ENCODE measurements around the gene NR6A1. TPM values are rescaled to one million over a fixed set of nuclear protein-coding genes. Genes with fewer than 3 reads are reported as not detected.

Gene NR6A1
- total RNA-seq, 1 experiment from 2014 or later, result 164 TPM

DNA sequence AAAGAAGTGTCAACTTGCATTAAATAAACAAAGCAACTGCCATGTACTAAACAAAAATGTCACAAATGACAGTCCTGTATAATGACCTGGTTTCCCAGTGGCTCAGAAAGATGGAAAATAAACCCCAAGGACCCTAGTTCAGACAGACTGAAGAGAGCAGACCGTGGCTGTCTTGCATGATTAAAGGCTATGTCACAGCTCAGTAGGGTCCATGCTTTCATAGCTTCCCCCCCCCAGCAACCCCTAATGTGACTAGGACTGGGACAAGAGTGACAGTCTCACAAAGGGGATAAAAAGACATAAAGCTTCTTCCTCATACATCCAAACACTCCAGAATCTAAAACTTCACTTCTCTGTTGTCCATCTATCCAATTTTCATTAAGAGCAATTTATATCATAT lies 113.6 kb downstream of the NR6A1 start:
- CTCF ChIA-PET, result no interaction called here
- H3K27ac Mint-ChIP-seq, result no peak overlapping the region; the same call in 1 of the 2 replicates

More for the DNA sequence above, 113.6 kb downstream of the NR6A1 start:
- ATAC-seq, result no peak
- no peak overlapping the region for H3K4me3 Mint-ChIP-seq
- DNase-seq (ENCODE audit: low spot score), result no peak
- POLR2A ChIA-PET, result no interaction called here
- H3K4me1 Mint-ChIP-seq, result peaks cover 50% of the 10 kb centered on the region
- H3K36me3 Mint-ChIP-seq, result no peaks in the 10 kb centered on the region
- TF ChIP-seq ZNF416 (CRISPR knock-in tag; IDR thresholded peaks at IDR 0.05) (no peak), NR3C1 (CRISPR knock-in tag; conservative IDR thresholded peaks at IDR 0.05; ENCODE audit: low read depth) (no peak), ZBTB21 (CRISPR knock-in tag; IDR thresholded peaks at IDR 0.05; ENCODE audit: borderline replicate concordance) (no peak), NFE2L1 (CRISPR knock-in tag; IDR thresholded peaks at IDR 0.05) (no peak), PRRX2 (CRISPR knock-in tag; IDR thresholded peaks at IDR 0.05) (no peak), ZNF121 (CRISPR knock-in tag; IDR thresholded peaks at IDR 0.05) (no peak), TP53 (CRISPR knock-in tag; IDR thresholded peaks at IDR 0.05) (no peak)
- TF ChIP-seq, protein P1, sequence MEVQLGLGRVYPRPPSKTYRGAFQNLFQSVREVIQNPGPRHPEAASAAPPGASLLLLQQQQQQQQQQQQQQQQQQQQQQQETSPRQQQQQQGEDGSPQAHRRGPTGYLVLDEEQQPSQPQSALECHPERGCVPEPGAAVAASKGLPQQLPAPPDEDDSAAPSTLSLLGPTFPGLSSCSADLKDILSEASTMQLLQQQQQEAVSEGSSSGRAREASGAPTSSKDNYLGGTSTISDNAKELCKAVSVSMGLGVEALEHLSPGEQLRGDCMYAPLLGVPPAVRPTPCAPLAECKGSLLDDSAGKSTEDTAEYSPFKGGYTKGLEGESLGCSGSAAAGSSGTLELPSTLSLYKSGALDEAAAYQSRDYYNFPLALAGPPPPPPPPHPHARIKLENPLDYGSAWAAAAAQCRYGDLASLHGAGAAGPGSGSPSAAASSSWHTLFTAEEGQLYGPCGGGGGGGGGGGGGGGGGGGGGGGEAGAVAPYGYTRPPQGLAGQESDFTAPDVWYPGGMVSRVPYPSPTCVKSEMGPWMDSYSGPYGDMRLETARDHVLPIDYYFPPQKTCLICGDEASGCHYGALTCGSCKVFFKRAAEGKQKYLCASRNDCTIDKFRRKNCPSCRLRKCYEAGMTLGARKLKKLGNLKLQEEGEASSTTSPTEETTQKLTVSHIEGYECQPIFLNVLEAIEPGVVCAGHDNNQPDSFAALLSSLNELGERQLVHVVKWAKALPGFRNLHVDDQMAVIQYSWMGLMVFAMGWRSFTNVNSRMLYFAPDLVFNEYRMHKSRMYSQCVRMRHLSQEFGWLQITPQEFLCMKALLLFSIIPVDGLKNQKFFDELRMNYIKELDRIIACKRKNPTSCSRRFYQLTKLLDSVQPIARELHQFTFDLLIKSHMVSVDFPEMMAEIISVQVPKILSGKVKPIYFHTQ (CRISPR knock-in tag; IDR thresholded peaks at IDR 0.05), result no peak
- TF ChIP-seq, protein P2, sequence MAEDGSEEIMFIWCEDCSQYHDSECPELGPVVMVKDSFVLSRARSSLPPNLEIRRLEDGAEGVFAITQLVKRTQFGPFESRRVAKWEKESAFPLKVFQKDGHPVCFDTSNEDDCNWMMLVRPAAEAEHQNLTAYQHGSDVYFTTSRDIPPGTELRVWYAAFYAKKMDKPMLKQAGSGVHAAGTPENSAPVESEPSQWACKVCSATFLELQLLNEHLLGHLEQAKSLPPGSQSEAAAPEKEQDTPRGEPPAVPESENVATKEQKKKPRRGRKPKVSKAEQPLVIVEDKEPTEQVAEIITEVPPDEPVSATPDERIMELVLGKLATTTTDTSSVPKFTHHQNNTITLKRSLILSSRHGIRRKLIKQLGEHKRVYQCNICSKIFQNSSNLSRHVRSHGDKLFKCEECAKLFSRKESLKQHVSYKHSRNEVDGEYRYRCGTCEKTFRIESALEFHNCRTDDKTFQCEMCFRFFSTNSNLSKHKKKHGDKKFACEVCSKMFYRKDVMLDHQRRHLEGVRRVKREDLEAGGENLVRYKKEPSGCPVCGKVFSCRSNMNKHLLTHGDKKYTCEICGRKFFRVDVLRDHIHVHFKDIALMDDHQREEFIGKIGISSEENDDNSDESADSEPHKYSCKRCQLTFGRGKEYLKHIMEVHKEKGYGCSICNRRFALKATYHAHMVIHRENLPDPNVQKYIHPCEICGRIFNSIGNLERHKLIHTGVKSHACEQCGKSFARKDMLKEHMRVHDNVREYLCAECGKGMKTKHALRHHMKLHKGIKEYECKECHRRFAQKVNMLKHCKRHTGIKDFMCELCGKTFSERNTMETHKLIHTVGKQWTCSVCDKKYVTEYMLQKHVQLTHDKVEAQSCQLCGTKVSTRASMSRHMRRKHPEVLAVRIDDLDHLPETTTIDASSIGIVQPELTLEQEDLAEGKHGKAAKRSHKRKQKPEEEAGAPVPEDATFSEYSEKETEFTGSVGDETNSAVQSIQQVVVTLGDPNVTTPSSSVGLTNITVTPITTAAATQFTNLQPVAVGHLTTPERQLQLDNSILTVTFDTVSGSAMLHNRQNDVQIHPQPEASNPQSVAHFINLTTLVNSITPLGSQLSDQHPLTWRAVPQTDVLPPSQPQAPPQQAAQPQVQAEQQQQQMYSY (CRISPR knock-in tag; IDR thresholded peaks at IDR 0.05), result no peak
- TF ChIP-seq, protein P3, sequence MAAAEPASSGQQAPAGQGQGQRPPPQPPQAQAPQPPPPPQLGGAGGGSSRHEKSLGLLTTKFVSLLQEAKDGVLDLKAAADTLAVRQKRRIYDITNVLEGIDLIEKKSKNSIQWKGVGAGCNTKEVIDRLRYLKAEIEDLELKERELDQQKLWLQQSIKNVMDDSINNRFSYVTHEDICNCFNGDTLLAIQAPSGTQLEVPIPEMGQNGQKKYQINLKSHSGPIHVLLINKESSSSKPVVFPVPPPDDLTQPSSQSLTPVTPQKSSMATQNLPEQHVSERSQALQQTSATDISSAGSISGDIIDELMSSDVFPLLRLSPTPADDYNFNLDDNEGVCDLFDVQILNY (CRISPR knock-in tag; IDR thresholded peaks at IDR 0.05), result no peak
- TF ChIP-seq, protein P4, sequence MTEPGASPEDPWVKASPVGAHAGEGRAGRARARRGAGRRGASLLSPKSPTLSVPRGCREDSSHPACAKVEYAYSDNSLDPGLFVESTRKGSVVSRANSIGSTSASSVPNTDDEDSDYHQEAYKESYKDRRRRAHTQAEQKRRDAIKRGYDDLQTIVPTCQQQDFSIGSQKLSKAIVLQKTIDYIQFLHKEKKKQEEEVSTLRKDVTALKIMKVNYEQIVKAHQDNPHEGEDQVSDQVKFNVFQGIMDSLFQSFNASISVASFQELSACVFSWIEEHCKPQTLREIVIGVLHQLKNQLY (CRISPR knock-in tag; IDR thresholded peaks at IDR 0.05), result no peak
- TF ChIP-seq, protein P5, sequence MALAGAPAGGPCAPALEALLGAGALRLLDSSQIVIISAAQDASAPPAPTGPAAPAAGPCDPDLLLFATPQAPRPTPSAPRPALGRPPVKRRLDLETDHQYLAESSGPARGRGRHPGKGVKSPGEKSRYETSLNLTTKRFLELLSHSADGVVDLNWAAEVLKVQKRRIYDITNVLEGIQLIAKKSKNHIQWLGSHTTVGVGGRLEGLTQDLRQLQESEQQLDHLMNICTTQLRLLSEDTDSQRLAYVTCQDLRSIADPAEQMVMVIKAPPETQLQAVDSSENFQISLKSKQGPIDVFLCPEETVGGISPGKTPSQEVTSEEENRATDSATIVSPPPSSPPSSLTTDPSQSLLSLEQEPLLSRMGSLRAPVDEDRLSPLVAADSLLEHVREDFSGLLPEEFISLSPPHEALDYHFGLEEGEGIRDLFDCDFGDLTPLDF (CRISPR knock-in tag; IDR thresholded peaks at IDR 0.05), result no peak
- TF ChIP-seq, protein P6, sequence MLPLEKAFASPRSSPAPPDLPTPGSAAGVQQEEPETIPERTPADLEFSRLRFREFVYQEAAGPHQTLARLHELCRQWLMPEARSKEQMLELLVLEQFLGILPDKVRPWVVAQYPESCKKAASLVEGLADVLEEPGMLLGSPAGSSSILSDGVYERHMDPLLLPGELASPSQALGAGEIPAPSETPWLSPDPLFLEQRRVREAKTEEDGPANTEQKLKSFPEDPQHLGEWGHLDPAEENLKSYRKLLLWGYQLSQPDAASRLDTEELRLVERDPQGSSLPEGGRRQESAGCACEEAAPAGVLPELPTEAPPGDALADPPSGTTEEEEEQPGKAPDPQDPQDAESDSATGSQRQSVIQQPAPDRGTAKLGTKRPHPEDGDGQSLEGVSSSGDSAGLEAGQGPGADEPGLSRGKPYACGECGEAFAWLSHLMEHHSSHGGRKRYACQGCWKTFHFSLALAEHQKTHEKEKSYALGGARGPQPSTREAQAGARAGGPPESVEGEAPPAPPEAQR (CRISPR knock-in tag; IDR thresholded peaks at IDR 0.05), result no peak
- TF ChIP-seq, protein P7, sequence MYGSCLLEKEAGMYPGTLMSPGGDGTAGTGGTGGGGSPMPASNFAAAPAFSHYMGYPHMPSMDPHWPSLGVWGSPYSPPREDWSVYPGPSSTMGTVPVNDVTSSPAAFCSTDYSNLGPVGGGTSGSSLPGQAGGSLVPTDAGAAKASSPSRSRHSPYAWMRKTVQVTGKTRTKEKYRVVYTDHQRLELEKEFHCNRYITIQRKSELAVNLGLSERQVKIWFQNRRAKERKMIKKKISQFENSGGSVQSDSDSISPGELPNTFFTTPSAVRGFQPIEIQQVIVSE (CRISPR knock-in tag; IDR thresholded peaks at IDR 0.05; ENCODE audit: borderline replicate concordance), result no peak
- TF ChIP-seq, protein P8, sequence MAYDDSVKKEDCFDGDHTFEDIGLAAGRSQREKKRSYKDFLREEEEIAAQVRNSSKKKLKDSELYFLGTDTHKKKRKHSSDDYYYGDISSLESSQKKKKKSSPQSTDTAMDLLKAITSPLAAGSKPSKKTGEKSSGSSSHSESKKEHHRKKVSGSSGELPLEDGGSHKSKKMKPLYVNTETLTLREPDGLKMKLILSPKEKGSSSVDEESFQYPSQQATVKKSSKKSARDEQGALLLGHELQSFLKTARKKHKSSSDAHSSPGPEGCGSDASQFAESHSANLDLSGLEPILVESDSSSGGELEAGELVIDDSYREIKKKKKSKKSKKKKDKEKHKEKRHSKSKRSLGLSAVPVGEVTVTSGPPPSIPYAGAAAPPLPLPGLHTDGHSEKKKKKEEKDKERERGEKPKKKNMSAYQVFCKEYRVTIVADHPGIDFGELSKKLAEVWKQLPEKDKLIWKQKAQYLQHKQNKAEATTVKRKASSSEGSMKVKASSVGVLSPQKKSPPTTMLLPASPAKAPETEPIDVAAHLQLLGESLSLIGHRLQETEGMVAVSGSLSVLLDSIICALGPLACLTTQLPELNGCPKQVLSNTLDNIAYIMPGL (CRISPR knock-in tag; IDR thresholded peaks at IDR 0.05), result no peak
- H3K27me3 Mint-ChIP-seq (ENCODE audit: low read depth), result no peaks in the 10 kb centered on the region
- H3K9me3 Mint-ChIP-seq, result no peaks in the 10 kb centered on the region

Measured in WTC11 (cell line).